Activated CD8-positive, alpha-beta memory T cell treated with anti-CD3 and anti-CD28 coated beads for 36 hours (primary cell): Measurements from ENCODE around the gene KCNG4. TPM values are rescaled to one million over a fixed set of nuclear protein-coding genes. Genes with fewer than 3 reads are reported as not detected.
"Not testable (repeated sequence)": the region's sequence is repeated elsewhere in the genome, so short reads cannot be mapped to it uniquely, and the experiment has no call there.

ENCODE experiments used
- CTCF ChIA-PET: fragments of 350-600 bp; sonication (Branson Sonifier 250); formaldehyde crosslinking; loops from one replicate; lab custom pipeline; 2021; ENCODE audit warnings: antibody characterized with exemption; lab: Charles Lee
- POLR2A ChIA-PET: fragments of 350-600 bp; sonication (Branson Sonifier 250); formaldehyde crosslinking; loops from one replicate; lab custom pipeline; 2021; ENCODE audit warnings: antibody characterized with exemption; lab: Charles Lee
- total RNA-seq, 2 experiments: library from RNA; stranded (reverse); gene quantifications; one replicate each; pipeline ENCODE4 v1.2.3, GENCODE V29; 2021

KCNG4 gene
- total RNA-seq, 2 experiments from 2014 or later: not detected

- ChIA-PET CTCF (interaction anchor here (0.6 kb wide), 1 partner anchor 62 kb away, joined by 3 read pairs; no protein-coding TSS in a partner anchor), POLR2A (no interaction called here)
These were observed 21.5 kb downstream of the KCNG4 start for GRCh38 chr16:84218176-84218823.

- POLR2A ChIA-PET, CTCF ChIA-PET: not testable (repeated sequence)
These were observed 23.7 kb downstream of the KCNG4 start for GRCh38 chr16:84216144-84216543.

- POLR2A ChIA-PET: no interaction called here
- CTCF ChIA-PET: no interaction called here
These were observed 24.3 kb downstream of the KCNG4 start for GRCh38 chr16:84215531-84215930.

- CTCF ChIA-PET: no interaction called here
- POLR2A ChIA-PET: no interaction called here
These were observed 25.3 kb downstream of the KCNG4 start for GRCh38 chr16:84214451-84215066.

- ChIA-PET CTCF (no interaction called here), POLR2A (no interaction called here)
These were observed 27.2 kb downstream of the KCNG4 start for GRCh38 chr16:84212631-84213030.

GRCh38 chr16:84212154-84212553, 27.7 kb downstream of the KCNG4 start:
- POLR2A ChIA-PET: no interaction called here
- CTCF ChIA-PET: no interaction called here

- ChIA-PET POLR2A (no interaction called here), CTCF (no interaction called here)
These were observed 29.8 kb downstream of the KCNG4 start for GRCh38 chr16:84209989-84210388.

GRCh38 chr16:84207879-84208278, 31.9 kb downstream of the KCNG4 start:
- POLR2A ChIA-PET: no interaction called here

GRCh38 chr16:84207251-84207650, 32.6 kb downstream of the KCNG4 start:
- ChIA-PET POLR2A (no interaction called here), CTCF (no interaction called here)

More at GRCh38 chr16:84207879-84208278, 31.9 kb downstream of the KCNG4 start:
- CTCF ChIA-PET: no interaction called here

GRCh38 chr16:84205976-84206691, 33.7 kb downstream of the KCNG4 start:
- CTCF ChIA-PET: no interaction called here
- POLR2A ChIA-PET: no interaction called here

- POLR2A ChIA-PET, CTCF ChIA-PET: not testable (repeated sequence)
These were observed 34.7 kb downstream of the KCNG4 start for GRCh38 chr16:84205123-84205522.

GRCh38 chr16:84204551-84204950, 35.3 kb downstream of the KCNG4 start:
- CTCF ChIA-PET, POLR2A ChIA-PET: not testable (repeated sequence)

- POLR2A ChIA-PET: no interaction called here
- CTCF ChIA-PET: no interaction called here
These were observed 40.0 kb downstream of the KCNG4 start for GRCh38 chr16:84199861-84200260.

GRCh38 chr16:84199097-84199496, 40.7 kb downstream of the KCNG4 start:
- CTCF ChIA-PET: no interaction called here
- POLR2A ChIA-PET: no interaction called here

- CTCF ChIA-PET: interaction anchor here (1.2 kb wide), 1 partner anchor 11 kb away, joined by 3 read pairs; the partner anchor contains the start of gene TAF1C
- POLR2A ChIA-PET: no interaction called here
These were observed 41.4 kb downstream of the KCNG4 start for GRCh38 chr16:84198401-84198800.

- POLR2A ChIA-PET: no interaction called here
These were observed 42.2 kb downstream of the KCNG4 start for GRCh38 chr16:84197466-84198128.

GRCh38 chr16:84196727-84197394, 43.0 kb downstream of the KCNG4 start:
- CTCF ChIA-PET: no interaction called here
- POLR2A ChIA-PET: no interaction called here

More at GRCh38 chr16:84197466-84198128, 42.2 kb downstream of the KCNG4 start:
- CTCF ChIA-PET: interaction anchor here (1.2 kb wide), 1 partner anchor 11 kb away, joined by 3 read pairs; the partner anchor contains the start of gene TAF1C

- ChIA-PET CTCF (no interaction called here), POLR2A (no interaction called here)
These were observed 43.7 kb downstream of the KCNG4 start for GRCh38 chr16:84196101-84196500.
